SK-MEL-5 (cell line): ENCODE data around the gene OR10A6. TPM values are rescaled to one million over a fixed set of nuclear protein-coding genes. Genes with fewer than 3 reads are reported as not detected.

ENCODE experiments used
- DNase-seq: peaks from one replicate; pipeline ENCODE4 v3.0.0-alpha.2; 2016; ENCODE audit warnings: low read depth, low spot score
- in situ Hi-C: cut with HindIII; loops from 2 replicates; pipeline ENCODE4 v1.10.0; 2016; ENCODE audit warnings: low sequenced_read_pairs, high pct_unique_total_duplicates, low pct_unique_long_range_greater_than_20kb
- polyA plus RNA-seq, 2 experiments: library from polyadenylated mRNA; depleted of rRNA; stranded (reverse); fragments of >200 nt; gene quantifications; 2 replicates each; pipeline ENCODE4 v1.2.3, GENCODE V29; 2015
- total RNA-seq: library from RNA; depleted of rRNA; stranded (reverse); fragments of >200 nt; shearing (Covaris generic); gene quantifications from 2 replicates; pipeline ENCODE4 v1.2.3, GENCODE V29; 2014; rRNA removed

OR10A6 gene
- total RNA-seq: not detected in 2 replicates
- polyA plus RNA-seq (2015; cell fraction: cytosol; rRNA removed): not detected in 2 replicates
- not detected in 2 replicates for polyA plus RNA-seq (2015; cell fraction: nucleus; rRNA removed)

GRCh38 chr11:7931168-7931567 is at the start of gene OR10A6:
Gene OR10A6 (minus strand): TSS chr11:7931268. CDS start chr11:7928662, 2,606 bp downstream.
- in situ Hi-C loops: no loop called here
- no peak for DNase-seq

- in situ Hi-C loops: no loop called here
- peak; percentile 26 for DNase-seq
Measured at GRCh38 chr11:7977232-7977917, 46.3 kb upstream of the OR10A6 start.

DNA sequence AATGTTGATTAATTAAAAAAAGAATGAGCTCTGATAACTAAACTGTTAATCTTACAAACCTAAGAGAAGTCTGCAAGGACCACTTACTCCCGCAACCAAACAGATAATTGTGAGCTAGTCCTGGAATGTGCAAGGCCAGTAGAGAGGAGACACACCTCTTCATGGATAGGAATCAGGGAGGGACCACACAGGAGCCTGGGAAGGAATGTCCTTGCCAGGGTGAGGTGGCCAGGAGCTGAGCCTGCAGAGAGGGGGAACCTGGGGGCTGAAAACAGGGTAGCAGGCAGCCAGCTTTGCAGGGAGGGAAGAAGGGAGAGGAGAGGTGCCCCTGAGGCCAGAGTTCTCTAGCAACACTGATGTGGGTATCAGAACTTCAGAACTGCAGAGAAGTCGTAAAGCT is 43.6 kb upstream of the OR10A6 start:
- DNase-seq: no peak

DNA sequence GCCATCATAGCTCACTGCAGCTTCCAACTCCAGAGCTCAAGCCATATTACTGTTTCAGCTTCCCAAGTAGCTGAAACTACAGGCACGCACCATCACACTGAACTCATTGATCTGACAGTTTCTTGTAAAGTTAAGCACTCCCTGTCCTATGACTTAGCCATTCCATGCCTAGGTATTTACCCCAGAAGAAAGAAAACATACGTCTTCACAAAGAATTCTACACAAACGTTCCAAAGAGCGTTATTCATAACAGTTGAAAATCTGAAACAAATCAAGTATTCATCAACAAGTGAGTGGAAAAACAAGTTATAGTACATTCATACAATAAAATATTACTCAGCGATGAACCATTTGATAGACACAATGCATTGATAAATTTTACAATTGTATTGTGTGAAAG is 41.9 kb upstream of the OR10A6 start:
- in situ Hi-C loops: no loop called here
- DNase-seq: peak; percentile 82

More for the DNA sequence above, 43.6 kb upstream of the OR10A6 start:
- in situ Hi-C loops: no loop called here

- in situ Hi-C loops: no loop called here
- no peak for DNase-seq
Measured at GRCh38 chr11:7971846-7972245, 40.8 kb upstream of the OR10A6 start.

GRCh38 chr11:7969756-7970646 is 38.9 kb upstream of the OR10A6 start:
- no peak for DNase-seq
- in situ Hi-C loops: no loop called here

GRCh38 chr11:7968686-7969085 is 37.6 kb upstream of the OR10A6 start:
- DNase-seq: no peak
- in situ Hi-C loops: no loop called here

- no peak for DNase-seq
- in situ Hi-C loops: no loop called here
Measured at GRCh38 chr11:7967826-7968225, 36.8 kb upstream of the OR10A6 start.

- no peak for DNase-seq
- in situ Hi-C loops: no loop called here
Measured at GRCh38 chr11:7967097-7967496, 36.0 kb upstream of the OR10A6 start.

GRCh38 chr11:7965386-7965785 is 34.3 kb upstream of the OR10A6 start, which contains the start of gene NLRP10:
Gene NLRP10 (minus strand): TSS chr11:7965447. CDS start chr11:7963495, 1,952 bp downstream.
- in situ Hi-C loops: no loop called here
- DNase-seq: no peak

DNA sequence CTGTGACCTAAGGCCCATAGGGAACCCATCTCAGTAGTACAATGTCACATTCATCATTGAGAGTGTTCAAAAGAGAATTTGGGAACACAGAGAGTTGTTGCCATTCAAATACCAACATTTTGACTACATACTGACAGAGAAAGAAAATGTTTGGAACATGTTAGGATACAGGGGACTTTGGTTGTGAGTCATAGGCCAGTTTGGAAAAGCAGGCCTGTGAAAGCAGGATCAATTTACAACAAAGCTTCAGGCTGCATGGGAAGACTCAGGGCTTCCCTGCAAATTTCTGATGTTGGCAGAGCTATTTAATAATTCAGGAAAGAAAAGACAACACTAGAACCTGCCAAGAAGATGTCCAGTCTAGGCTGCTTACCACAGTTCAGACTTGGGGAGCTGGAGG is 33.8 kb upstream of the OR10A6 start:
- in situ Hi-C loops: no loop called here

GRCh38 chr11:7964261-7964660 is 33.2 kb upstream of the OR10A6 start:
- in situ Hi-C loops: no loop called here
- no peak for DNase-seq

More for the DNA sequence above, 33.8 kb upstream of the OR10A6 start:
- DNase-seq: no peak

- in situ Hi-C loops: no loop called here
- DNase-seq: no peak
Measured at GRCh38 chr11:7955191-7955590, 24.1 kb upstream of the OR10A6 start.

GRCh38 chr11:7949934-7950333 is 18.9 kb upstream of the OR10A6 start:
- DNase-seq: no peak
- in situ Hi-C loops: no loop called here

DNA sequence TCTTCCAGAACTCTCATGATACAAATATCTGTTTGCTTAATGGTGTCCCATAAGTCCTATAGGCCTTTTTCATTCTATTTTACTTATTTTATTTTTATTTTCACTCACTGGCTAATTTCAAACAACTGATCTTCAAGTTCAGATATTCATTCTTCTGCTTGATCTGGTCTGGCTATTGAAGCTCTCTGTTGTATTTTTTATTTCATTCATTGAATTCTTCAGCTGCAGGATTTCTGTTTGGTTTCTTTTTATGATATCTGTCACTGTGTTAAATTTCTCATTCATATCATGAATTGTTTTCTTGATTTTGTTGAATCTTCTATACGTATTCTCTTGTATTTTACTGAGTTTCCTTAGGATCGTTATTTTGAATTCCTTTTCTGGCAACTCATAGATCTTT is 13.1 kb upstream of the OR10A6 start:
- no peak for DNase-seq
- in situ Hi-C loops: no loop called here

GRCh38 chr11:7941608-7942007 is 10.5 kb upstream of the OR10A6 start, which contains the start of gene OR10A3:
Gene OR10A3 (minus strand): TSS chr11:7941708. CDS start chr11:7939520, 2,188 bp downstream.
- no peak for DNase-seq
- in situ Hi-C loops: no loop called here

GRCh38 chr11:7941146-7941545 is 10.1 kb upstream of the OR10A6 start:
- in situ Hi-C loops: no loop called here
- no peak for DNase-seq

DNA sequence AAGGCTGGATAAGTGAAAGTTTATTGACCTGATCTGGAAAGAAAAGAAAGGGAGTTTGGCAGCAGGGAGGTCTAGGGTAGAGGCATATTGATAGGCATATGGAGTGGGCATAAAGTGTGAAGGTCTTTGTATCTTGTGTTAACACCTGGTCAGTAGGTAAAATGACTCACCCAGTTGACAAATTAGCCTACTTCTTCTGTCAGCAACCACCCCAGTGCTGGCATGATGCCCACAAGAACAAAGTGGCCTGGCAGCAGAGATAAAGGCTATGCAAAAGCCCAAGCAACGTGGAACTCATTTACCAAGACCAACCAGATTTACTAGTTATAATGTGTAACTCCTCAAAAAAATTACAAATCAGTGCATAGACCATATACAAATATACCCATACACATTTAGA is 5.5 kb upstream of the OR10A6 start:
- in situ Hi-C loops: no loop called here
- no peak for DNase-seq
